Mucosa of gallbladder (tissue), 1 donor: ENCODE results near the gene ADAMTS4. TPM values are rescaled to one million over a fixed set of nuclear protein-coding genes. Genes with fewer than 3 reads are reported as not detected.

Experiments
- DNase-seq: peaks from one replicate; pipeline ENCODE4 v3.0.0-alpha.2; 2020; ENCODE audit warnings: low spot score
- total RNA-seq: library from RNA; stranded (reverse); gene quantifications from one replicate; pipeline ENCODE4 v1.2.1, GENCODE V29; 2021
- donor health status: DM: no; HTN: no; CAD: no.

Gene ADAMTS4
- total RNA-seq, 1 donor from 2014 or later, result 7.3 TPM

DNA sequence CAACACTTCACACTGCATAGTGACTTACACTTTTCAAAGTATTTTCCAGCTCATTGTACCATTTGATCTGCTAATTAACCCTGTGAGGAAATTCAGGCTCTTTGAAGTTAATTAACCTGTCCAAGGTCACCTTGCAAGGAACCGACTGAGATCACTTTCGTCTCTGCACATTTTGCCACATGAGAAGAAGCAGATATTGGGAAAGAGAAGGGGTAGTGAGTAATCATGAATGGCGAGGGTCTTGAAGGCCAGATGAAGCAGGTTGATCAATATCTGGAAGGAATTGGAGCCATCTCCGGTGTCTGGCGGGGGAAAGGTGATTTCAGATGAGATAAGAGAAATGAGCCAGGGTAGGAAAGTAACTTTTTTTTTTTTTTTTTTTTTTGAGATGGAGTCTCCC, 21.1 kb upstream of the ADAMTS4 start:
- DNase-seq, result no peak

DNA sequence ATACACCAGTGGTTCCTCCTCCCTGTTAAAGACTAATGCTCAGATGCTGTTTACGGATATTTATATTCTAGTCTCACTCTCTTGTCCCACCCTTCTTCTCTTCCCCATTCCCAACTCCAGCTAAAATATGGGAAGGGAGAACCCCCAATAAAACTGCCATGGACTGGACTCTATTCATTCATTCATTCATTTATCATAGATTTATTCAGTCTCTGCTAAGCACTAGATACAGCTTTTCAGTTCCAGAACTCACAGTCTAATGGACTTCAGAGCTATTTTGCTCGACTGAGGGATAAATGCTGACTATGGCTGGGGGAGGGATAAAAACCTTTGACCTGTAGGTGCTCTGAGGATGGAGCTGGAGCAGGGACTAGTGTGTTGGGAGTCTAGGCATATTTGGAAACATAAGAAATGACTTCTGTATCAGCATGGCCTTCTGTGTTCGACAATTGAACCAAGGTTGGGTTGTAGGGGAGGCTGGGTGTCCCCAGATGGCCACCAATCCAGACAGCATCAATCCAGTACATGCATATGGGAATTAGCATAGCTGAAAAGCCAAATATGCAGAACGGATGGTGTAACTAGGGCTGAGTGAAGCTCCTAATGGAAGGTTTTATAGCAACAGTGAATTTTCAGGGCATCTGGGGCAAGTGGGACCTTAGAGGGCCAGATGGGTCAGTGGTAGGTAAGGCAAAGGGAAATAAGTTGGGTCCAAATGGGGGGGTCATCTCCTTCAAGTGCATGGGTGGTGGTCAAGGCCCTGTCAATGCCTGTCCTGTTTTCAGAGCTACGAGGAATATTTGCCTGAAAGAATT, 20.4 kb upstream of the ADAMTS4 start:
- DNase-seq, result no peak

DNA sequence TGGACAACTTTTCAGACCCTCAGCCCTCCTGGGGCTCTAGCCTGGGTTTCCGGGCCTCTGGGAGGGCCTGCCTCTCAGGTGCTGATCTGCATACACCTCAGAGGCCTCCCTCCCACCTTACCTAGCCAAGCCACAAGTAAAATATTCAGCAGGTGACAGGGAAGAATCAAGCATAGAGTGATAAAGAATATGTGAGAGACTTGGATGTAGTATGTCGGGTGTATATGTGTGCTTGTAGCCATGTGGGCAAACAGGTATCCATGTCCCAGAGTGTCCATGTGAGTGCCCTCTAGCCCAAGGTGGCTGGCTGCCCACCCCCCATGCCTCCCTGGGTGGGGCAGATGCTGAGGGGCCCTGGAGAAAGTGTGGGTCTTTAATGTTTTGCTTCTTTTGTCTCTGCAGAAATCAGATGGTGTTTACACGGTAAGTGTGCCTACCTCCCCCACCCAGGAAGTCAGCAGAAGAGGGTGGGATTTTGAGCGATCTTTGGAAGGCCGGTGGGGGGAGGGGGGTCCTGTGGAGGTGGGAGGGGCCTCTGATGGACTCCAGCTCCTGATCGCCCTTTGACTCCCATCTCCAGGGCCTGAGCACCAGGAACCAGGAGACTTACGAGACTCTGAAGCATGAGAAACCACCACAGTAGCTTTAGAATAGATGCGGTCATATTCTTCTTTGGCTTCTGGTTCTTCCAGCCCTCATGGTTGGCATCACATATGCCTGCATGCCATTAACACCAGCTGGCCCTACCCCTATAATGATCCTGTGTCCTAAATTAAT, 19.6 kb upstream of the ADAMTS4 start:
- DNase-seq, result no peak

DNA sequence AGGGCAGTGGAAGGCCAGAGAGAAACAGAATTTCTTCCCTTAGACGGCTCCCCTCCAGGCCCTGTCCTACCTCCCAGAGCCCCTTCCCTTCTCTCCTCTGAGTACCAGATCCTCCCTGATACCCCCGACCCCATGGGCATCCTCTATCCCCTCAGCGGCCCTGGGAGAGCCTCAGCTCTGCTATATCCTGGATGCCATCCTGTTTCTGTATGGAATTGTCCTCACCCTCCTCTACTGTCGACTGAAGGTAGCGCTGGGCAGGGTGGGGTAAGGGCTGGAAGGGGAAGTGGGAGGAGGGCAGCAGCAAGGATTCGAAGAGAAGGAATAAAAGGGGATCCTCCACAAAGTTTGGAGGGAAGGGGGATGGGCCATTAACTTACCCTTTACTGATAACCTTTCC, 19.0 kb upstream of the ADAMTS4 start:
- no peak for DNase-seq

DNA sequence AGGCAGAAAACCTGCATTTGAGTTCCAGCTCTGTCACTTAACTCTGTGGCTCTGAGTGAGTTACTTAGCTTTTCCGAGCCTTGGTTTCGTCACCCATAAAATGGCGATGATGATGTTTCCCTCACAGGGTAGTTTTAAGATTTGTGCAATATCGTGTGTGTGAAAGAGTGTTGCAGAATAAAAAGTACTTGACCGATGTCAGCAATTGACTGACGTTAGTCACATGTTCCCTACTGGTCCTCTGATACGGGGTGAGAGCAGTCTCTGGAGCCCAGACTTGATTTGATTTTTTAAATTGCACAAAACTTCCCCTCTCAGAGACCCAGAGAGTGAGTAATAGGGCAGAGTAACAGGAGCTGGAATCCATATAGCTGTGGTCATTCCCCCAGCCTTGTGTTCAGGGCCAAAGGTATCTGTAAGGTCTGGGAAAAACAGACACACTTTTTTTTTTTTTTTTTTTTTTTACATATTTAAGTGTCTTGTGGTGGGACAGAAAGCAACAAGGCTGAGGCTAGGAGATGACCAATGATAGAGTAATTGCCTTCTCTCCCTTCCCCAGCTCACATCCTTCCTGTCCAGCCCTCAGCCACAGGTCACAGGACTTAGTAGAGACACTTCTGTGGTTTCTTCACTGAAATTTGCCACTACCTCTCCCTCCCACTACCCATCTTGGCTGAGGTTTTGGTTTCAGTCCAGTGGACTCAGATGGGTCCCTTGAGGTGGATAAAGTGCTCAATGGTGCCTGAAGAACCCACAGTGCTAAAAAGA, 18.3 kb upstream of the ADAMTS4 start:
- no peak for DNase-seq

DNA sequence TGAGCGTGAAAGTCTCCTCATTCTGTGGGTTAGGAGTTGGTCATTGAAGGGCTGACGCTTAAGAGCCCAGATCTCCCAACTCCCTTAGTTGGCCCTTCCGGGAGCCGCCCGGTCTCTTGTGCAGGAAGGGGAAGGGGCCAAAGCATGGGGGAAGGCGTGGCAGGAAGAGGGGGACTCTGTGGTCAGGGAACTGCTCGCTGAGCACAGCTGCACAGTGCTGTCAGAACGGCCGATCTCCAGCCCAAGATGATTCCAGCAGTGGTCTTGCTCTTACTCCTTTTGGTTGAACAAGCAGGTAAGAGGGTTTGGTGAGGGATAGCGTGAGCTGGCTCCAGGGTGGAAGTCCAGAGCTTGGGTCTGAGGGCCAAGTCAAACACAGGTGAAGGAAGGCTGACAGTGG, 16.2 kb upstream of the ADAMTS4 start, which contains the start of gene FCER1G:
Gene FCER1G (plus strand): TSS at position 220 of the 400 bp plus-strand sequence. CDS start 27 bp downstream, at position 247.
- DNase-seq, result peak; percentile 29

DNA sequence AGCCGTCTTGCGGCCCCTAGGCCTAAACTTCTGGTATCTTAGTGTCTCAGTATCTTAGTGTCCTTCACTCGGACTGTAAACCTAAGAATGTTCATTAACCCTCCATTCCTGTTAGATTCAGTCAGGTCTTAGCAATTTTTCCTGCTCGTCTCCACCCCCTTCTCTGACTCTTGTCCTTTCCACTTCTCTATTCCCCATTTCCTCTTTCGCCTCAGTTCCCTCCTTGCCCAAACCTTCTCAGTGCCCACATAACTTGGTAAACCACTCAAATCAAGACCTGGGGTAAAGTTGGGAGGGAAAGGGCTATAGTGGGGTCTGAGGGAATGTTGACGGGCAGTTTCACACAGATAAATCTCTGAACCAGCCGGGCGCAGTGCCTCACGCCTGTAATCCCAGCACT, 15.5 kb upstream of the ADAMTS4 start:
- DNase-seq, result no peak

DNA sequence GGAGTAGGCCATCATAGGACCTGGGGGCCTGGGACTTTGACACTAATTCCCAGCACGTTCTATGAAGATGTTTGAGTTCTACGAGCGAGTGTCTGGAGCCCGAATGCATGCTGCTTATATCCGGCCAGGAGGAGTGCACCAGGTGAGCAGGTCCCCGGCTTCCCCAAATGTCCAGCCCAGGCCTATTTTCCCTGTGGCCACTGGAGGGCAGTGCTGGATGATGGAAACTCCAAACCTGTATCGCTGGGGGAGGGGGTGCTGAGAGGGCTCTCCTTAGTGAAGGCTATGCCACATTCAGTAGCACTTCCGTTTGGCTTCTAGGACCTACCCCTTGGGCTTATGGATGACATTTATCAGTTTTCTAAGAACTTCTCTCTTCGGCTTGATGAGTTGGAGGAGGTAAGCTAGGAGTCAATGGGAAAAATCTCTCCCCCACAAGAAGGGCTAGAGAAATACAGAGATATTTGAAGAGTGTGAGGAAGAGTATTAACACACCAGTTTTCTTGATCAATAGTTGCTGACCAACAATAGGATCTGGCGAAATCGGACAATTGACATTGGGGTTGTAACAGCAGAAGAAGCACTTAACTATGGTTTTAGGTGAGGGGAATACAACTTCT, 11.0 kb upstream of the ADAMTS4 start:
- peak; percentile 69 for DNase-seq

DNA sequence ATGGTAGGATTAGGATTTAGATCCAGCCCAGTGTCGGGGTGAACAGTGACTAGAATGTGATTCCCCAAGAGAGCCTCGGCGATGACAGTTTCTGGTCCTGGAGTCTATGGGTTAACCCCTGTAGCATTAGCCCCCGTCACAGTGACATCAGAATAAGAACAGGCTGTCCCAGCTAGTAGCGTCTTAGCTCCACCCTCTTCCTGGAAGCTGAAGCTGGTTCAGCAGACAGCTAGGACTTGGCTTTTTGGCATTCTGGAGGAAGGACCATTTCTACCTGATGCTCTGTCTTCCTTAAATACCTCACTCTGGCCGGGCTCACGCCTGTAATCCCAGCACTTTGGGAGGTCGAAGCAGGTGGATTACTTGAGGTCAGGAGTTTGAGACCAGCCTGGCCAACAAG, 8.3 kb upstream of the ADAMTS4 start:
- peak; percentile 43 for DNase-seq

DNA sequence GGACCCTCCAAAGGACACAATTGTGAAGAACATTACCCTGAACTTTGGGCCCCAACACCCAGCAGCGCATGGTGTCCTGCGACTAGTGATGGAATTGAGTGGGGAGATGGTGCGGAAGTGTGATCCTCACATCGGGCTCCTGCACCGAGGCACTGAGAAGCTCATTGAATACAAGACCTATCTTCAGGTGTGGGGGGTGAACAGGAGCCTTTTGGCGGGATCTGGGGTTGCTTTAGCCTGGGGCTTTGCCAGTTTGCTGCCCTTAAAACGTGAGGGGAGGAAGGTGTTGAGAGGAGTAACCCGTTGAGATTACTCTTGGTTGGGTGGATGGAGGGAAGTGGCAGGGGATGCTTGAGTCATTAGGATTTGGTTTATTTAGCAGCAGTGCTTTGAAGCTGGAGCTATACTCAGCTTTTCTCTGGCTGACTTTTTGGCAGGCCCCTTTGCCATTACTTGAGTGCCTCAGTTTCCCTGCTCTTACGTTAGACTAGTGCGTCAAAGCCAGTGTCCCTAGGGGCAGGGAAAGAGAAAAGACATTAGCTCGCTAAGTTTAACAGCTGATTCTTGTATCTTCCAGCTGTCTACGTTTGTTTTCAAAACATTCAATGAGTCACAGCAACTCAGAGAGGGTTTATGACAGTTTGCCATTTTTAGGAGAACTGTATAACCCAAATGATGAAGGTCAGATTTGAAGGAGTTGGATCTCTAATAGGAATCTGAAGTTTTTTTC, 7.7 kb upstream of the ADAMTS4 start:
- no peak for DNase-seq

DNA sequence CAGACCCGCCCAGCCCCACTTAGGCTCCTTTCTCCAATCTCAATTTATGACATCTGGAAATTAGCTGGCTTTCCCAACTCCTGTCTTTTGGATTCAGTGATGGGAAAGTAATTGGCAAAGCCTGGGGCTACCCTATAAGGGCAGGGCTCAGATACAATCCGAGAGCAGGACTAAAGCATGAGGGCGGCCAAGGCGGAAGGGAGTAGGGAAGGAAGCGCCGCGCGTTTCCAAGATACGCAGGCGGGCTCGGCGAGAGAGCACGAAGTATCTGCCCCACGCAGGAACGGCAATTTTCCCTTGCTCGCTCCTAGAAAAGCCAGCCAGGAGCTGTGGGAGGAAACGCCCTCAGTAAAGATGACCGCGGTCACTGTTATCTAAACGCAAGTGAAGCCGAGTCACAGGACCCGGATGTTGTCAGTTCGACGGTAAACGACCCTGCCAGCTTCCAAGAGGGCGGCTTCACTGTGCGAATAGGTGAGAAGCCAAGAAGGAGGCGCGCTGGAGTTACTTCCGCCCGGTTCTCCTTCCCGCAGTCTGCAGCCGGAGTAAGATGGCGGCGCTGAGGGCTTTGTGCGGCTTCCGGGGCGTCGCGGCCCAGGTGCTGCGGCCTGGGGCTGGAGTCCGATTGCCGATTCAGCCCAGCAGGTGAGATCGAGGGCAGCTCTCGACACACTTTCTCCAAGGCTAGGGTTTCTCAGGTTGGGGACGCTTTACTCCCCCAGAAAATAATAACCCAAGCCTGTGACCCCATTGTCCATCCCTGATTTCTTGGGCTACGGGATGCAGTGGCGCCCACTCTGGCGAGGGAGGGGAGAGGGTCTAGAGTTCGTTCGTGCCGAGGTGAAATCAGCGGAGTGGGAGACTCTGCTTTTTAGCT, 3.2 kb upstream of the ADAMTS4 start, which contains the start of gene NDUFS2:
Gene NDUFS2 (plus strand): TSS at position 532 of the 877 bp plus-strand sequence. CDS start 19 bp downstream, at position 551.
- peak; percentile 98 for DNase-seq

DNA sequence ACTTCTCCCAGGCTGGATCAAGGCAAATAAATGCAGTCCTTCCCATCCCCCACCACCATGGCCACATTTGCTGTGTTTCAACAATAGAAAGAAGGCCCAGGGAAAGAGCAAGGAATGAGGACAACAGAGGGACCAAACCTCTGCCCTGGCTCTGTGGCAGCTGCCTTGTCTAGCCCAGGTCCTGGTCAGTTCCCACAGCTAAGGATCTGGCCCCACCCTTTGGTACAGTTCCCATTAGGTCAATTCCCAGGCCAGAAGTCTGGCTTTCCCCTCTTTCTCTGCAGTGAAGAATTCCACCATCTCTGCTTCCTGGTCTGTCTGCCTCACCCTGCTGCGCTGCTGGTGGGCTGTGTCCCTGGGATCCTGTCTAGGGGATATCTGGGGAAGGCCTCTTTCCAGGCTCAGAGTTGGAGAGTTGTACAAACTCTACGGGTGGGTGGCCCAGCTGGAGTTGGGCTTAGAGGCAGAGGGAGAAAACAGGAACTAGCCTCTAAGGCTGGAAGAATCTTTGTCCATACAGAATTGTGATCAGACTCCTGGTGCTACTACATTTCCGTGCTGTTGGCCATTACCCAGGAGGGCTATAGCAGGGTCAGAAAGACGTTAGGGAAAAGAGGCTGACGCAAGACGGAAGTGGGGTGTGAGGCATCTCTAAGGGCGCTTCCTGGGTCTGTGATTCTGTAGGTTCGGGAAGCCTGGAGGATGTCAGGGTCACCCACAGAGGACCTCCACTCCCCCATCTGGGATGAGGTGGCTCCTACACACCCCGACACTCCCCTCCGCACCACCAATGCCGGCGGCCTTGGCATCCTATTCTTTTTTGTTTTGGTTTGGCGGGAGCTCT, 2.4 kb upstream of the ADAMTS4 start:
- peak; percentile 41 for DNase-seq

DNA sequence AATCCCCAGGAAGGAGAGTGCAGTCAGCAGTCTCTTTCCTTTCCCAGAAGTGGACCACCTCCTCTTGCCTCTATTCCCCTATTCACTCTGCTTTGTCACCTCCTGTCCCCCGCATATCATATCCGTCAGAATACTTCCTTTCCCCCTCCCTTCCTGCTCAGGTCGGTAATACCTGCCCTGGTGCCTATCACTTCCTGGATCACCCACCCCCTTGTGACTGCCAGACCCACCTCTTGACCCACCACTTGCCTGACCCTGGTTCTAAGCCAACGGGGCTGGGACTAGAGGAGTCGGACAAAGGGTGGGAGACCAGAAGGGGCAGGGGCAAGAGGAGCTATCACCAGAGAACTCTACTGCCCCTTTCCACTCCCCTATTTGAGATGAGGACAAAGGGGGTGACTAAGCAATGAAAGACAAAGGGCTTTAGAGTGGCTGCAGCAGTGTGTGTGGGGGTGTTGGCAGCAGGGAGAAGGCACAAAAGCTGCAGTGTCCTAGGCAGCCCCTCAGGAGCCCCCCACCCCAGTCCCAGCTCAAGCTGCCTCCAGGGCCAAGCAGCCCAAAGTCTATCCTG, 1.7 kb upstream of the ADAMTS4 start:
- no peak for DNase-seq

DNA sequence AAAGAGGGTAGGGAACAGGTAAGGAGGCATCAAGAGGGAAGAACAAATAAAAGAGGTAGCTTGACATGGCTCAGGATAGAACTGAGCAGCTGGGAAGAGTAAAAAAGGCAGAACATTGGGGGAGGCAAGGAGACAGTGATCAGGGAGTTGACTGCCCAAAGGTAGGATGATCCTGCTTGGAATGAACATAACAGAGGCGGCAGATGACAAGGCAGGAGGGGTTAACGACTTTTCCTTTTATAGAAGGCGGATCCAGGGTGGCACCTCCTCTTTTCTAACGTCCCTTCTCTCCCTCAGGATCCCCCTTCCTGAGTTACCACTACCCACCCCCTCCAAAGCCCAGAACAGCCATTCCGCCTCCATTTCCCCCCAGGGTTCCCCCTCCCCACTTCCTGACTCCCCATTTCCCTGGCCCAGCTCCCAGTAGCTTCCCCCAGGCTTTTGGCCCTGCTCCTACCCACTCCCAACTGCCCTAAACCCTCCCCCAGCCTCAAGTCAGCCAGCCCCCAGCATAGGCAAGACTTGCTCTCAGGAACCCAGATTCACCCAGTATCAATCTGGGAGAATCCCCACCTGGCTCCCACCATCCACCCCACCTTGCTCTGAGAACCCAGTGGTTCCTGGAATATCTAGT, 769 bp upstream of the ADAMTS4 start:
- no peak for DNase-seq

DNA sequence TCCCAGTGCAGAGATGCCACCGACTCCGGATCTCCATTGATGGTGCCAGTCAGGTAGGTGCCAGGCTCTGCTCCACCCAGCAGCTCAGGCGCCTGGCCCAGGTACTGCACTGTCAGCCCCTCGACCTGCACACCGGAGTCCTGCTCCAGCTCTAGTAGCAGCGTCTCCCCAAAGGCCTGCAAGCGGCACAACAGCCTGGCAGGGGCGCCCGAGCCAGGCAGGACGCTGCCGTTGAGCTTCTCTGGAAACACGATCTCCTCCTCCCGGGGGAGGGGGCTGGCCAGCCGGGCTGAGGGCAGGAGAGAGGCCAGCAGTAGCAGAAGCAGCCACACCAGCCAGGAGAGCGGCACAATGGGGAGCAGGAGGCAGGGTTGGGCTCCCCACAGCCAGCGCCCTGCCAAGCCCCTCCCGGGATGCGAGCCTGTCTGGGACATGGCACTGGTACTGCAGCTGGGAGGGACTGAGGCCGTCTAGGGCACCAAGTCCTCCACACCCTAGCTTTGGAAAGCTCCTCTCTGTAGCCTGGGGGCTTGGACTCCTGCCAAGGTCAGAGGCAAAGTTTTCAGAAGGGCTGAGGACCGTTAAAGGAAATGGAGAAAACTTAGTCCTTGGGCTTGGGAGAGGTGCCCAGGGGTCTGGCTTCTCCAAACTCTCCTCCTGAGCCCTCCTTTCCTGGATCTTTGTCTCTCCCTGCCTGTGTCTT, 509 bp downstream of the ADAMTS4 start:
- no peak for DNase-seq

DNA sequence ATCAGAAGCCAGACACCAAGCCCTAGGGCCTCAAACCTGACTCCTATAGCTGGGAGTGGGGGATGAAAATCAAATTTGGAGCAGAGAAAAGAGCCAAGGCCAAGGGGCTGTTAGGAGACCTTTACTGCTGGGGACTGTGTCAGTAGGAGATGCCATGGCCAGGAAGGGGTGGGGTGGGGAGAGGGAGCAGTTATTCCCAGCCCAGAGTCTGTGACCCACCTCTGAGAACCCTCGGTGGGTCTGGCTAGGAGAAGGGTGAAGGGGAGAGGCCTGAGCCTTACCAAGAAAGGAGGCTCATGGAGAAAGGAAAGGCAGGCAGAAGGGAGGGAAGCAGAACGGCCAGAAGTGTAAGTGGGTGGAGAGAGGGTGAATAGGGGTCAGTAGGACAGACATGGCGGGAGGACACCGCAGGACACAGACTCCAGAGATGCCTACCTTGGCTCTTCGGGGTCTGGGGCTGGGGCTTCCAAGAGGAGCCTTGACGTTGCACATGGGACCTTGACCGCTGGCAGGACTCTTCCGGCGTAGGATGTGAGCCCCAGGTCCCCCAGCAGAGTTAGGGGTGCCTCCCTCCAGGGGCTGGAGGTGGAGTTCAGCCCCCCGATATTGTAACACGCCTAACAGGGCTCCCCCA, 1.2 kb downstream of the ADAMTS4 start:
- no peak for DNase-seq
